Spleen (tissue), 7 donors: Measurements from ENCODE around the gene NYAP1.

Experiments used
- POLR2A ChIP-seq, 3 donors: fragments of 450-650 bp; IDR thresholded peaks; one replicate each; pipeline ENCODE4 v1.5.1; 2017; ENCODE audit warnings: antibody characterized with exemption in 3 of 3, mild to moderate bottlenecking in 1 of 3
- POLR2AphosphoS5 ChIP-seq, 3 donors: sonication (generic); formaldehyde crosslinking; IDR thresholded peaks; one replicate each; pipeline ENCODE4 v1.5.1; 2017; ENCODE audit warnings: antibody characterized with exemption in 3 of 3
- TF ChIP-seq, protein P1 (sequence below), 11 experiments: fragments of 200-600 bp in 7 of 11; fragments of 450-650 bp in 4 of 11; sonication (generic) in 4 of 11; IDR thresholded peaks in 8 of 11; conservative IDR thresholded peaks in 3 of 11; 1 replicate in 7 of 11; 2 replicates in 4 of 11; pipeline versions ENCODE4 v1.4.0 to v1.8.0; 2016 to 2021; ENCODE audit warnings: antibody characterized with exemption in 11 of 11, inconsistent platforms in 4 of 11, mild to moderate bottlenecking in 1 of 11
- donor health status: DM: no; HTN: no; CAD: no; lungs with moderate emphysema.
- donor health status: DM: no; HTN: no; CAD: no.
- donor health status: DM: no; HTN: no; CAD: no.

DNA sequence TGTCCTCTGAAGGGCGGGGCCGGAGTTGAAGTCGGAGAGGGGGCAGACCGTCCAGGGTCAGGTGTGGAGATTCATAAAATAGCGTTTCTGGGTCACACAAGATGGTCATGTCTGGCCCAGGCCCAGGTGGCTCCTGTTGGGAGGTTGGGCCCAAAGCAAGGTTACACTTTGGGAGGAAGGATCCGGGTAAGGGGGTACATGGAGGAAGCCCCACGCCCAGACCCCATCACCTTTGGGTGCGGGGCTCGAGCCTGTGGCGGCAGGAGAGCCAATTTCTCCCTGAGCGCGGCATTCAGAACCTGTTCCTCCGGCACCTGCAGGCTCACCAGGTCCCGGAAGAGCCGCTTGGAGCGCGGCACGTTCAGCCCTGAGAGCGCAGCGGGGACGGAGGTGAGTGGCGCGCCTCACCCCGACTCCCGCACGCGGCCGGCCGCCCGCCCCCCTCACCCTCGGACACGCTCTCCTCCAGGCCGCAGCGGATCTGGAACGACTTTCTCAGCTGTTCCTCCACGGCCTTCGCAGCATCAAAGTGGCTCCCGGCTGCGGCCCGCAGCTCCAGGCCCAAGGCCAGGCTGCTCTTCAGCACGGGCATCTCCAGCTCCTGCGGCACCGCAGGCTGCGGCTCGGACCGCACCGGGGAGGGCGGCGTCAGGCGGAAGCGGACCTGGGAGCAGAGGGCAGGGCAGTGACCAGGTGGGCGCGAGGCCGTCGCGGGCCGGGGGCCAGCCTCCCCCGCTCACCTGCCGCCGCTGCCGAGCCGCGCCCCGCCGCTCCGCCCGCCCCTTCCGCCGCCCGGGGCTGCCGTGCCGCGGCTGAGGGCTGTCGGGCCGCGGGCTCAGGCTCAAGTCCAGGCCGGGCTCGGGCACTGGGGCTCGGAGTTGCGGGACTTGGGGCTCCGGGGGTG is 48.1 kb upstream of the NYAP1 start:
- TF ChIP-seq, protein P1, sequence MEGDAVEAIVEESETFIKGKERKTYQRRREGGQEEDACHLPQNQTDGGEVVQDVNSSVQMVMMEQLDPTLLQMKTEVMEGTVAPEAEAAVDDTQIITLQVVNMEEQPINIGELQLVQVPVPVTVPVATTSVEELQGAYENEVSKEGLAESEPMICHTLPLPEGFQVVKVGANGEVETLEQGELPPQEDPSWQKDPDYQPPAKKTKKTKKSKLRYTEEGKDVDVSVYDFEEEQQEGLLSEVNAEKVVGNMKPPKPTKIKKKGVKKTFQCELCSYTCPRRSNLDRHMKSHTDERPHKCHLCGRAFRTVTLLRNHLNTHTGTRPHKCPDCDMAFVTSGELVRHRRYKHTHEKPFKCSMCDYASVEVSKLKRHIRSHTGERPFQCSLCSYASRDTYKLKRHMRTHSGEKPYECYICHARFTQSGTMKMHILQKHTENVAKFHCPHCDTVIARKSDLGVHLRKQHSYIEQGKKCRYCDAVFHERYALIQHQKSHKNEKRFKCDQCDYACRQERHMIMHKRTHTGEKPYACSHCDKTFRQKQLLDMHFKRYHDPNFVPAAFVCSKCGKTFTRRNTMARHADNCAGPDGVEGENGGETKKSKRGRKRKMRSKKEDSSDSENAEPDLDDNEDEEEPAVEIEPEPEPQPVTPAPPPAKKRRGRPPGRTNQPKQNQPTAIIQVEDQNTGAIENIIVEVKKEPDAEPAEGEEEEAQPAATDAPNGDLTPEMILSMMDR (IDR thresholded peaks at IDR 0.05 in 8 of 11, conservative IDR thresholded peaks at IDR 0.05 in 3 of 11), result peak in 2 of 11 experiments; percentile 7 to 8
- TF ChIP-seq POLR2AphosphoS5 (IDR thresholded peaks at IDR 0.05) (peak; percentile 81 to 87 (median 82)), POLR2A (IDR thresholded peaks at IDR 0.05) (no peak)
